SU-DHL-6 (cell line): Measurements from ENCODE around the gene ZNF593.

Experiments used
- H2AFZ ChIP-seq: fragments of 200-600 bp; sonication (generic); 2 replicates; pipeline ENCODE4 v1.6.1; 2014; ENCODE audit warnings: low read depth, mild to moderate bottlenecking, moderate library complexity, mixed read lengths, antibody characterized with exemption, low read length; ENCODE audit not compliant: severe bottlenecking
- H3F3A ChIP-seq: fragments of 200-600 bp; shearing (Covaris generic); 2 replicates; pipeline ENCODE4 v1.6.0; 2016; ENCODE audit warnings: antibody characterized with exemption, mild to moderate bottlenecking; ENCODE audit not compliant: insufficient read depth
- H3K27ac ChIP-seq: fragments of 200-600 bp; sonication (generic); 2 replicates; pipeline ENCODE4 v1.5.1; 2016; ENCODE audit warnings: low read depth, mild to moderate bottlenecking, low read length, moderate library complexity, mixed read lengths
- H3K27me3 ChIP-seq: fragments of 200-600 bp; sonication (generic), shearing (Covaris generic); 2 replicates; pipeline ENCODE4 v1.6.0; 2014; ENCODE audit warnings: mild to moderate bottlenecking, low read length
- H3K36me3 ChIP-seq: fragments of 200-600 bp; sonication (generic); 2 replicates; pipeline ENCODE4 v1.6.1; 2014; ENCODE audit warnings: mild to moderate bottlenecking, low read length, mixed read lengths
- H3K4me2 ChIP-seq: fragments of 300-600, 200-600 bp; shearing (Covaris generic), sonication (generic); 2 replicates; pipeline ENCODE4 v1.6.0; 2014; ENCODE audit warnings: low read length, low read depth, mild to moderate bottlenecking; ENCODE audit not compliant: poor library complexity, severe bottlenecking
- H3K4me3 ChIP-seq: fragments of 200-600 bp; sonication (generic); 2 replicates; pipeline ENCODE4 v1.5.1; 2014; ENCODE audit warnings: antibody characterized with exemption, low read length, mild to moderate bottlenecking, mixed read lengths; ENCODE audit not compliant: insufficient read depth, poor library complexity, severe bottlenecking
- H3K79me2 ChIP-seq: fragments of 200-600 bp; sonication (generic); 2 replicates; pipeline ENCODE4 v1.6.1; 2014; ENCODE audit warnings: mild to moderate bottlenecking, low read length, moderate library complexity; ENCODE audit not compliant: insufficient read depth
- H3K9ac ChIP-seq: fragments of 200-600 bp; sonication (generic); 2 replicates; pipeline ENCODE4 v1.7.0; 2014; ENCODE audit warnings: mild to moderate bottlenecking, low read length
- H3K9me2 ChIP-seq: fragments of 200-600 bp; sonication (generic); replicated peaks from 2 replicates; pipeline ENCODE4 v1.6.1; 2014; ENCODE audit warnings: low read length; ENCODE audit not compliant: insufficient read depth
- H3K9me3 ChIP-seq: fragments of 200-600 bp; sonication (generic); 2 replicates; pipeline ENCODE4 v1.6.1; 2014; ENCODE audit warnings: low read length, mixed read lengths; ENCODE audit not compliant: insufficient read depth
- H4K20me1 ChIP-seq: fragments of 200-600 bp; sonication (generic); 2 replicates; pipeline ENCODE4 v1.6.1; 2014; ENCODE audit warnings: low read depth, mild to moderate bottlenecking, antibody characterized with exemption, low read length, moderate library complexity, mixed read lengths
- CTCF ChIP-seq: fragments of 200-600 bp; sonication (generic); IDR thresholded peaks from one replicate; pipeline ENCODE4 v1.5.1; 2017; ENCODE audit warnings: antibody characterized with exemption, mild to moderate bottlenecking, low read length, moderate library complexity; ENCODE audit not compliant: insufficient read depth, poor library complexity, severe bottlenecking
- EZH2phosphoT487 ChIP-seq: fragments of 200-600 bp; sonication (generic), shearing (Covaris generic); conservative IDR thresholded peaks from 2 replicates; pipeline ENCODE4 v1.6.1; 2018; ENCODE audit warnings: mild to moderate bottlenecking, antibody characterized with exemption, low read length, moderate library complexity, mixed read lengths

The ZNF593 gene

GRCh38 chr1:26156285-26157038 is 13.2 kb upstream of the ZNF593 start:
- Histone ChIP-seq H3F3A (no peaks in the 10 kb centered on the region), H3K4me2 (no peak overlapping the region), H3K27ac (no peak overlapping the region), H3K4me3 (no peak overlapping the region), H2AFZ (no peak overlapping the region), H3K36me3 (no peaks in the 10 kb centered on the region), H3K9ac (no peak overlapping the region), H4K20me1 (no peaks in the 10 kb centered on the region), H3K9me3 (no peaks in the 10 kb centered on the region), H3K27me3 (no peaks in the 10 kb centered on the region), H3K79me2 (no peaks in the 10 kb centered on the region), H3K9me2 (no peaks in the 10 kb centered on the region)
- TF ChIP-seq CTCF (no peak), EZH2phosphoT487 (no peak)

- no peak overlapping the region for H3K4me3 ChIP-seq
- no peaks in the 10 kb centered on the region for H3K79me2 ChIP-seq
- no peaks in the 10 kb centered on the region for H4K20me1 ChIP-seq
- H3K9me2 ChIP-seq: no peaks in the 10 kb centered on the region
- H3K27ac ChIP-seq: no peak overlapping the region
- TF ChIP-seq EZH2phosphoT487 (no peak), CTCF (no peak)
- H3F3A ChIP-seq: no peaks in the 10 kb centered on the region
- H3K9ac ChIP-seq: no peak overlapping the region
- H3K27me3 ChIP-seq: no peaks in the 10 kb centered on the region
- H2AFZ ChIP-seq: no peak overlapping the region
- no peak overlapping the region for H3K4me2 ChIP-seq
- no peaks in the 10 kb centered on the region for H3K36me3 ChIP-seq
- no peaks in the 10 kb centered on the region for H3K9me3 ChIP-seq
Observed at GRCh38 chr1:26158271-26158907, 11.3 kb upstream of the ZNF593 start.

- Histone ChIP-seq H3K4me3 (no peak within 1 kb of the TSS), H3K27ac (no peak within 1 kb of the TSS), H3K27me3 (no peaks in the 10 kb centered on the region)
Observed at GRCh38 chr1:26158908-26159742, 10.6 kb upstream of the ZNF593 start, which contains the start of gene FAM110D. Gene FAM110D (plus strand): TSS chr1:26159079. CDS start chr1:26161292, 2,213 bp downstream.

More at GRCh38 chr1:26158908-26159742, 10.6 kb upstream of the ZNF593 start, which contains the start of gene FAM110D:
- no peaks in the 10 kb centered on the region for H3K36me3 ChIP-seq
- H3K4me2 ChIP-seq: no peak within 1 kb of the TSS
- H2AFZ ChIP-seq: no peak within 1 kb of the TSS
- H3K79me2 ChIP-seq: no peaks in the 10 kb centered on the region
- H4K20me1 ChIP-seq: no peaks in the 10 kb centered on the region
- TF ChIP-seq CTCF (no peak), EZH2phosphoT487 (no peak)
- H3K9me3 ChIP-seq: no peaks in the 10 kb centered on the region
- H3K9ac ChIP-seq: no peak within 1 kb of the TSS
- no peaks in the 10 kb centered on the region for H3K9me2 ChIP-seq
- no peaks in the 10 kb centered on the region for H3F3A ChIP-seq
